Lung (tissue), 12 donors: Measurements from ENCODE around the gene MEAK7. TPM values are rescaled to one million over a fixed set of nuclear protein-coding genes. Genes with fewer than 3 reads are reported as not detected.

Experiments used
- ATAC-seq: fragments of 200-7000 bp; cut with Tn5 transposase; one replicate; pipeline ENCODE4 v1.9.1; 2020; ENCODE audit warnings: moderate number of reproducible peaks; ENCODE audit not compliant: insufficient read depth, low FRiP score
- DNase-seq, 3 donors: peaks; one replicate each; pipeline ENCODE4 v3.0.0-alpha.2; 2013 to 2017
- H3K27ac ChIP-seq, 2 donors: one replicate each; pipeline ENCODE4 v1.5.1; 2013; ENCODE audit warnings: mild to moderate bottlenecking in 2 of 2, moderate library complexity in 2 of 2, control low read depth in 1 of 2, inconsistent platforms in 1 of 2, low read depth in 1 of 2, low read length in 1 of 2
- H3K27me3 ChIP-seq, 3 donors: one replicate each; pipeline ENCODE4 v1.5.1; 2013; ENCODE audit warnings: low read length in 2 of 3; ENCODE audit not compliant: control insufficient read depth in 3 of 3, insufficient read depth in 3 of 3
- H3K36me3 ChIP-seq, 4 donors: one replicate each; pipeline ENCODE4 v1.5.1; 2013; ENCODE audit warnings: low read length in 4 of 4, mild to moderate bottlenecking in 1 of 4, moderate library complexity in 1 of 4; ENCODE audit not compliant: control insufficient read depth in 4 of 4, insufficient read depth in 4 of 4
- H3K4me1 ChIP-seq, 5 donors: one replicate each; pipeline ENCODE4 v1.5.1; 2013; ENCODE audit warnings: low read length in 5 of 5, mild to moderate bottlenecking in 2 of 5, moderate library complexity in 1 of 5; ENCODE audit not compliant: control insufficient read depth in 5 of 5, insufficient read depth in 5 of 5
- H3K4me3 ChIP-seq: one replicate; pipeline ENCODE4 v1.5.1; 2013; ENCODE audit warnings: mild to moderate bottlenecking, control low read depth, moderate library complexity
- H3K9ac ChIP-seq, 2 donors: one replicate each; pipeline ENCODE4 v1.5.1; 2013; ENCODE audit warnings: low read length in 2 of 2, control low read depth in 1 of 2; ENCODE audit not compliant: insufficient read depth in 1 of 2
- H3K9me3 ChIP-seq, 4 donors: one replicate each; pipeline ENCODE4 v1.5.1; 2013; ENCODE audit warnings: low read length in 3 of 4, mild to moderate bottlenecking in 1 of 4, moderate library complexity in 1 of 4; ENCODE audit not compliant: control insufficient read depth in 4 of 4, insufficient read depth in 3 of 4
- CTCF ChIP-seq: IDR thresholded peaks from 2 replicates; pipeline ENCODE4 v1.5.1; 2012; ENCODE audit warnings: mild to moderate bottlenecking; ENCODE audit errors: control extremely low read depth, extremely low read depth
- WGBS, 2 donors: extraction: QIAGEN DNeasy Blood & Tissue Kit; methylation state at CpG; one replicate each; pipeline ENCODE4 v1.1.7; 2013; 5-methylcytosine and 5-hydroxymethylcytosine counted together
- polyA plus RNA-seq, 2 donors: library from polyadenylated mRNA; stranded (reverse); fragments of 200-250 nt; gene quantifications; one replicate each; pipeline ENCODE4 v1.2.1, GENCODE V29; 2013
- total RNA-seq, 2 donors: library from RNA; depleted of rRNA in 1 of 2; stranded (reverse); fragments of >200 nt in 1 of 2; gene quantifications; one replicate each; pipeline ENCODE4 v1.2.1, GENCODE V29; 2014 to 2021
- donor health status: control.
- donor health status: control.
- donor health status: Bipolar disorder and iron deficiency.
- donor health status: healthy.
- donor health status: DM: yes; HTN: yes; CAD: no.

The MEAK7 gene
- total and polyA plus RNA-seq, 4 donors = 4.8 to 16.9 (median 11.2) TPM

GRCh38 chr16:84544031-84544773 lies 39.7 kb upstream of the MEAK7 start:
- DNase-seq (no peak), ATAC-seq (no peak)
- Histone ChIP-seq H3K9ac (no peak overlapping the region), H3K9me3 (no peaks in the 10 kb centered on the region), H3K4me3 (no peak overlapping the region), H3K4me1 (peaks cover 0 to 3% (median 0%) of the 10 kb centered on the region in 5 donors), H3K27ac (no peak overlapping the region), H3K36me3 (no peaks in the 10 kb centered on the region), H3K27me3 (no peaks in the 10 kb centered on the region)
- TF ChIP-seq CTCF = no peak
- 47 to 60% methylated on average over 25 of the region's 25 CpGs for WGBS, 2 donors

- Histone ChIP-seq H3K9me3 (no peaks in the 10 kb centered on the region), H3K27ac (no peak overlapping the region), H3K36me3 (no peaks in the 10 kb centered on the region), H3K4me1 (peaks cover 0 to 3% (median 0%) of the 10 kb centered on the region in 5 donors), H3K4me3 (no peak overlapping the region), H3K9ac (no peak overlapping the region), H3K27me3 (no peaks in the 10 kb centered on the region)
- no peak for TF ChIP-seq CTCF
- ATAC-seq = no peak
- WGBS, 2 donors = 93 to 97% methylated on average over 2 of the region's 2 CpGs
- no peak for DNase-seq
These were observed 38.8 kb upstream of the MEAK7 start for GRCh38 chr16:84543253-84543652.

- H3K4me3 ChIP-seq = no peak overlapping the region
- no peaks in the 10 kb centered on the region for H3K36me3 ChIP-seq
- H3K27me3 ChIP-seq = no peaks in the 10 kb centered on the region
- TF ChIP-seq CTCF = no peak
- 94 to 96% methylated on average over 7 of the region's 7 CpGs for WGBS, 2 donors
- peaks cover 0 to 9% (median 3%) of the 10 kb centered on the region in 5 donors for H3K4me1 ChIP-seq
- ATAC-seq = no peak
- H3K9ac ChIP-seq = no peak overlapping the region
- no peaks in the 10 kb centered on the region for H3K9me3 ChIP-seq
- H3K27ac ChIP-seq = no peak overlapping the region
- DNase-seq = no peak
These were observed 37.7 kb upstream of the MEAK7 start for GRCh38 chr16:84541999-84542817.
